ENCODE results near the gene CATSPER2. TPM values are rescaled to one million over a fixed set of nuclear protein-coding genes. Genes with fewer than 3 reads are reported as not detected.
"Not testable (repeated sequence)": the region's sequence is repeated elsewhere in the genome, so short reads cannot be mapped to it uniquely, and the experiment has no call there.

Gene CATSPER2
- total and polyA plus RNA-seq, 7 experiments from 2014 or later = 0.61 to 14.4 (median 9.9) TPM

GRCh38 chr15:43663333-43663732 is 14.7 kb upstream of the CATSPER2 start:
- CTCF ChIA-PET; H3K36me3 ChIP-seq (ENCODE audit: control insufficient read depth in 2 of 3, insufficient read depth in 3 of 3, low read length in 3 of 3); ATAC-seq; POLR2A ChIA-PET; H3K9me3 Mint-ChIP-seq; H3K4me1 Mint-ChIP-seq; H3K27ac Mint-ChIP-seq; H3K27me3 Mint-ChIP-seq; H3K4me3 Mint-ChIP-seq; DNase-seq; H3K4me3 ChIP-seq (ENCODE audit: low read length); H3K27ac ChIP-seq (ENCODE audit: low read depth, low read length); intact Hi-C loops (cut with micrococcal nuclease); H3K9me3 ChIP-seq (ENCODE audit: control insufficient read depth in 2 of 3, low read length in 3 of 3); H3K27me3 ChIP-seq (ENCODE audit: control insufficient read depth in 2 of 2, insufficient read depth in 2 of 2, low read length in 2 of 2); H3K4me1 ChIP-seq (ENCODE audit: control insufficient read depth in 2 of 2, insufficient read depth in 2 of 2, low read length in 2 of 2); H3K36me3 Mint-ChIP-seq: not testable (repeated sequence)

- intact Hi-C loops (cut with micrococcal nuclease); H3K27me3 ChIP-seq (ENCODE audit: control insufficient read depth in 2 of 2, insufficient read depth in 2 of 2, low read length in 2 of 2); H3K4me3 Mint-ChIP-seq: not testable (repeated sequence)
Observed at GRCh38 chr15:43662293-43662692, 13.6 kb upstream of the CATSPER2 start.

GRCh38 chr15:43659727-43660126 is 11.1 kb upstream of the CATSPER2 start:
- H3K27ac ChIP-seq (ENCODE audit: low read depth, low read length); ATAC-seq; CTCF ChIA-PET; H3K27ac Mint-ChIP-seq; H3K27me3 Mint-ChIP-seq; H3K4me1 ChIP-seq (ENCODE audit: control insufficient read depth in 2 of 2, insufficient read depth in 2 of 2, low read length in 2 of 2); H3K27me3 ChIP-seq (ENCODE audit: control insufficient read depth in 2 of 2, insufficient read depth in 2 of 2, low read length in 2 of 2); intact Hi-C loops (cut with micrococcal nuclease); H3K9me3 Mint-ChIP-seq; H3K4me3 ChIP-seq (ENCODE audit: low read length); DNase-seq; H3K4me3 Mint-ChIP-seq; H3K36me3 ChIP-seq (ENCODE audit: control insufficient read depth in 2 of 3, insufficient read depth in 3 of 3, low read length in 3 of 3); H3K9me3 ChIP-seq (ENCODE audit: control insufficient read depth in 2 of 3, low read length in 3 of 3); H3K4me1 Mint-ChIP-seq; POLR2A ChIA-PET: not testable (repeated sequence)
- H3K36me3 Mint-ChIP-seq = peaks cover 0 to 14% (median 6%) of the 10 kb centered on the region in 5 donors

More at GRCh38 chr15:43662293-43662692, 13.6 kb upstream of the CATSPER2 start:
- ATAC-seq; H3K9me3 ChIP-seq (ENCODE audit: control insufficient read depth in 2 of 3, low read length in 3 of 3); H3K4me1 ChIP-seq (ENCODE audit: control insufficient read depth in 2 of 2, insufficient read depth in 2 of 2, low read length in 2 of 2); H3K27me3 Mint-ChIP-seq; POLR2A ChIA-PET; H3K9me3 Mint-ChIP-seq; H3K27ac ChIP-seq (ENCODE audit: low read depth, low read length); DNase-seq; H3K36me3 ChIP-seq (ENCODE audit: control insufficient read depth in 2 of 3, insufficient read depth in 3 of 3, low read length in 3 of 3); H3K4me3 ChIP-seq (ENCODE audit: low read length); CTCF ChIA-PET; H3K4me1 Mint-ChIP-seq; H3K36me3 Mint-ChIP-seq; H3K27ac Mint-ChIP-seq: not testable (repeated sequence)

GRCh38 chr15:43649430-43649926 is 834 bp upstream of the CATSPER2 start:
- H3K27ac ChIP-seq (ENCODE audit: low read depth, low read length); CTCF ChIA-PET; H3K4me1 ChIP-seq (ENCODE audit: control insufficient read depth in 2 of 2, insufficient read depth in 2 of 2, low read length in 2 of 2); DNase-seq; H3K27ac Mint-ChIP-seq; H3K27me3 Mint-ChIP-seq; H3K9me3 ChIP-seq (ENCODE audit: control insufficient read depth in 2 of 3, low read length in 3 of 3); H3K27me3 ChIP-seq (ENCODE audit: control insufficient read depth in 2 of 2, insufficient read depth in 2 of 2, low read length in 2 of 2); H3K4me3 ChIP-seq (ENCODE audit: low read length); H3K36me3 ChIP-seq (ENCODE audit: control insufficient read depth in 2 of 3, insufficient read depth in 3 of 3, low read length in 3 of 3); H3K4me3 Mint-ChIP-seq; H3K4me1 Mint-ChIP-seq; H3K9me3 Mint-ChIP-seq; POLR2A ChIA-PET; intact Hi-C loops (cut with micrococcal nuclease): not testable (repeated sequence)
- peak; percentile 61 for ATAC-seq
- H3K36me3 Mint-ChIP-seq = peaks cover 4 to 39% (median 26%) of the 10 kb centered on the region in 5 donors

GRCh38 chr15:43638464-43639204 is 10.0 kb downstream of the CATSPER2 start:
- H3K27me3 Mint-ChIP-seq; H3K36me3 ChIP-seq (ENCODE audit: control insufficient read depth in 2 of 3, insufficient read depth in 3 of 3, low read length in 3 of 3); ATAC-seq; DNase-seq; H3K4me3 ChIP-seq (ENCODE audit: low read length); H3K9me3 ChIP-seq (ENCODE audit: control insufficient read depth in 2 of 3, low read length in 3 of 3); H3K27me3 ChIP-seq (ENCODE audit: control insufficient read depth in 2 of 2, insufficient read depth in 2 of 2, low read length in 2 of 2); POLR2A ChIA-PET; CTCF ChIA-PET; H3K4me1 ChIP-seq (ENCODE audit: control insufficient read depth in 2 of 2, insufficient read depth in 2 of 2, low read length in 2 of 2); H3K27ac ChIP-seq (ENCODE audit: low read depth, low read length); H3K9me3 Mint-ChIP-seq; H3K4me3 Mint-ChIP-seq; intact Hi-C loops (cut with micrococcal nuclease); H3K27ac Mint-ChIP-seq; H3K4me1 Mint-ChIP-seq: not testable (repeated sequence)
- H3K36me3 Mint-ChIP-seq = peaks cover 0 to 17% (median 3%) of the 10 kb centered on the region in 5 donors

GRCh38 chr15:43626937-43627336 is 21.7 kb downstream of the CATSPER2 start:
- H3K27me3 ChIP-seq (ENCODE audit: control insufficient read depth in 2 of 2, insufficient read depth in 2 of 2, low read length in 2 of 2); H3K4me3 Mint-ChIP-seq; H3K4me3 ChIP-seq (ENCODE audit: low read length); H3K4me1 ChIP-seq (ENCODE audit: control insufficient read depth in 2 of 2, insufficient read depth in 2 of 2, low read length in 2 of 2); H3K36me3 Mint-ChIP-seq; ATAC-seq; DNase-seq; H3K4me1 Mint-ChIP-seq; H3K27ac Mint-ChIP-seq; H3K9me3 ChIP-seq (ENCODE audit: control insufficient read depth in 2 of 3, low read length in 3 of 3); POLR2A ChIA-PET; H3K36me3 ChIP-seq (ENCODE audit: control insufficient read depth in 2 of 3, insufficient read depth in 3 of 3, low read length in 3 of 3); H3K27ac ChIP-seq (ENCODE audit: low read depth, low read length); intact Hi-C loops (cut with micrococcal nuclease); CTCF ChIA-PET; H3K9me3 Mint-ChIP-seq: not testable (repeated sequence)
- H3K27me3 Mint-ChIP-seq = peaks cover 0 to 14% (median 0%) of the 10 kb centered on the region in 5 donors

- Mint-ChIP-seq H3K4me3 (no peak overlapping the region), H3K27ac (no peak overlapping the region), H3K4me1 (no peaks in the 10 kb centered on the region), H3K27me3 (peaks cover 0 to 22% (median 3%) of the 10 kb centered on the region in 5 donors), H3K36me3 (no peaks in the 10 kb centered on the region), H3K9me3 (peaks cover 0 to 1% (median 0%) of the 10 kb centered on the region in 11 donors)
- Histone ChIP-seq H3K4me1 (ENCODE audit: control insufficient read depth in 2 of 2, insufficient read depth in 2 of 2, low read length in 2 of 2) (no peaks in the 10 kb centered on the region), H3K36me3 (ENCODE audit: control insufficient read depth in 2 of 3, insufficient read depth in 3 of 3, low read length in 3 of 3) (no peaks in the 10 kb centered on the region), H3K27ac (ENCODE audit: low read depth, low read length) (no peak overlapping the region), H3K27me3 (ENCODE audit: control insufficient read depth in 2 of 2, insufficient read depth in 2 of 2, low read length in 2 of 2) (no peaks in the 10 kb centered on the region), H3K9me3 (ENCODE audit: control insufficient read depth in 2 of 3, low read length in 3 of 3) (no peaks in the 10 kb centered on the region), H3K4me3 (ENCODE audit: low read length) (no peak overlapping the region)
- ChIA-PET POLR2A (no interaction called here), CTCF (no interaction called here)
- intact Hi-C loops (cut with micrococcal nuclease) = no loop called here
- DNase-seq = no peak
- ATAC-seq = no peak
Observed at GRCh38 chr15:43625106-43625505, 23.5 kb downstream of the CATSPER2 start.
